HG02885 (cell line): ENCODE measurements around the gene MSH3.
"Not testable (repeated sequence)": the region's sequence is repeated elsewhere in the genome, so short reads cannot be mapped to it uniquely, and the experiment has no call there.

ENCODE experiments used
- ATAC-seq: cut with Tn5 transposase; IDR thresholded peaks from one replicate; pipeline ENCODE4 v1.9.1; 2021; ENCODE audit warnings: mild to moderate bottlenecking; ENCODE audit not compliant: unreplicated experiment, poor library complexity

MSH3 gene

DNA sequence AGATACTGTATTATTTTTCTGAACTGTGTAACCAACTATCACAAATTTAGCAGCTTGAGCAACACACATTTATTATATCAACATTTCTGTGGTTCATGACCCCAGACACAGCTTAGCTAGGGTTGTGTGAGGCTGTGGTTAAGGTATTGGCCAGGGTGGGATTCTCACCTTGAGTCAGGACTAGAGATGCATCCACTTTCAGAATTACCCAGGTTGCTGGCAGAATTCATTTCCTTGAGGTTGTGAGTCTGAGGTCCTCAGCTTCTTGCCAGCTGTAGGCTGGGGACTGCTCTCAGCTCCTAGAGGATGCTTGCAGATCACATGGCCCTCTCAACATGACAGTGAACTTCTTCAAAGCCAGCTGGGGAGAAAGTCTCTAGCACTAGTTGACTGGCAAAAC, 183.2 kb downstream of the MSH3 start:
- peak; percentile 82 for ATAC-seq

- not testable (repeated sequence) for ATAC-seq
Measured at GRCh38 chr5:80841026-80841797, 186.8 kb downstream of the MSH3 start.

- not testable (repeated sequence) for ATAC-seq
Measured at GRCh38 chr5:80846422-80846821, 192.0 kb downstream of the MSH3 start.

- not testable (repeated sequence) for ATAC-seq
Measured at GRCh38 chr5:80850168-80850567, 195.7 kb downstream of the MSH3 start.

- no peak for ATAC-seq
Measured at GRCh38 chr5:80852331-80853245, 198.1 kb downstream of the MSH3 start.

- ATAC-seq = no peak
Measured at GRCh38 chr5:80853413-80853812, 199.0 kb downstream of the MSH3 start.

DNA sequence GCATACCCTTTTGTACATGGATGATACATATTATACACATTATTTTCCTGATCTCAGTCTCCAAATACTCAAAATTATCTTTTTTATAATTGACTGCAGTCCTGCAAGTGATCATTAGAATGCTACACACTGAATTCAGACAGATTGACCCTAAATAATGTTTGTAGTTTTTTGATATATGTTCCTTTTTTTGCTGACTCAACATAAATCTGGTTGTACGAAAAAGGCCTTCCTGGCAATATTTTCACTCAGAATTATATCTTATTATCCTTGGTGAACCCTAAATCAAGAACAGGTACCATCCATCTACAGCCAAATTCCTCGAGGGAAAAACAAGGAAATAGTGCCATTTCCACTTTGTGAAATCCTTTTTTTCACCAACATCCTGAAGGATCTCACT, 200.1 kb downstream of the MSH3 start:
- no peak for ATAC-seq

DNA sequence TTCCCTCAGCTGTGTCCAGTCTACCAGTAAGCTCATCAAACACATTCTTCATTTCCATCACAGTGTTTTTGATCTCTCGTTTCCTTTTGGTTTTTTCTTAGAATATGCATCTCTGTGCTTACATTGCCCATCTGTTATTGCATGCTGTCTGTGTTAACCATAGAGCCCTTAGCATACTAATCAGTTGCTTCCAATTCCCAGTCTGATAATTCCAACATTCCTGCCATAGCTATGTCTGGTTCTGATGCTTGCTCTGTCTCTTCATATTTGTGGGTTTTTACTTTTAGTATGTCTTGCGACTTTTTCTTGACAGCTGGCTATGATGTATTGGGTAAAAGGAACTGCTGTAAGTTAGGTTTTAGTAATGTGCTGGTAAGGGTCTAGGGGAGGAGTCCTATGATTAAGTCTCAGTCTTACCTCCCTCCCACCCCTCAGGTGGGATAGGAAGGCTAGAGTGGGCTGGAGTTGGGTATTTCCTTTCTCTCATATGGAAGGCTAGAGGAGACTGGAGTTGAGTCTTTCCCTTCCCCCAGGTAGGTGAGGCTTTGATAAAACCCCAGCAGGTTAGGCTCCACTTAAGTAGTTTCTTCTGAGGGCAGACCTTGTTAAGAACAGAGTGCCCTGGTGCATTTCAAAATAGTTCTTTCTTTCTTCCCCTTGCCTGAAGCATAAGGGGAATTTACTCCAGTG, 206.6 kb downstream of the MSH3 start:
- no peak for ATAC-seq

DNA sequence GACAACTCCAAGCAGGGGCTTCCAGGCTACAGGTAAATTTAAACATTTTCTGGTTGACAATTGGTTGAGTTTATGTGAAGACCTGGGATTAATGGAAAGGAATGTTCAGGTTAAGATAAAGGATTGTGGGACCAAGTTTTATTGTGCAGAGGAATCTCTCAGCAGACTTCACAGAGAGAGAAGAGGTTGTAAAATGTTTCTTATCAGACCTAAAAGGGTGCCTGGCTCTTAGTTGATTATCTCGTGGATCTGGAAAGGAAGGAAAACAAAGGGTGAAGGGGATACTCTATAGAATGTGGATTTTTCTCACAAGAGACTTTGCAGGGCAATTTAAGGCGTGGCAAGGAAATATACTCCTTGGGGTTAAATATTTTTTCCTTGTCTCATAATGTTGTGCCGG, 209.3 kb downstream of the MSH3 start:
- ATAC-seq = no peak

DNA sequence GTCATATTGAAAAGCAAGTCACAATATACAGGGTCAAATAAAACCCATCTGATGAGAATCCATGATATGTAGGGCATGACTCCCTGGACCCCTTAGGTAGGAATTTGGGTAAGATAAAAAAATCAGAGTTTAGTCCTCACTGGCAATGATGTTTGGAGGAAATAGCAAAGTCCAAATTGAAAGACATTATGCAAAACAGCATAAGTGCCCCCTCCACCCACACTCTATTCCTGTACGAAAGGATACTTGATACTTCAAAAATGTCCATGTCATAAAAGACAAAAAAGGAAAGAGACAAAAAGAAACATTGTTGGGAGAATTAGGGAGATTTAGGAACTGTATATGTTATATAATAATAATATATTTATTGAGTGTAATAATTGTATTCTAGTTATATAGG, 209.7 kb downstream of the MSH3 start:
- ATAC-seq = no peak

GRCh38 chr5:80864706-80865435, 210.4 kb downstream of the MSH3 start:
- ATAC-seq = peak; percentile 76

DNA sequence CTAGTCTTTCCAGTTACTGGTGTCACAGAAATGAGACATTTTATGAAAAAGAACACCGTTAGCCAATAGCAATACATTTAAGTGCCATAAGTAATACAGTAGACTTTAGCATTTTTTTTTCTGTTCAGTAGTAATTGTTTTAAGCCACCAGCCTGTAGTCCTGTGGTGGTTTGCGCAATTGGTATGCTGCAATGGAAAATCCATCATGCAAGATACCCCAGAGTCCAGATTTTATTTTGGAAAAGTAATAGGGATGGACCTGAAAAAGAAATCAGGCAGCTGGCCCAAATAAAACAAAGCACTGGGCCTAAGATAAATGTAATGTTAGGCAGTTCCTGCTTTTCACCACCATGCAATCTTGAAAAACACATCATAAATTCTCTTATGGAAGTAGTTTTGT, 211.1 kb downstream of the MSH3 start:
- ATAC-seq = no peak

DNA sequence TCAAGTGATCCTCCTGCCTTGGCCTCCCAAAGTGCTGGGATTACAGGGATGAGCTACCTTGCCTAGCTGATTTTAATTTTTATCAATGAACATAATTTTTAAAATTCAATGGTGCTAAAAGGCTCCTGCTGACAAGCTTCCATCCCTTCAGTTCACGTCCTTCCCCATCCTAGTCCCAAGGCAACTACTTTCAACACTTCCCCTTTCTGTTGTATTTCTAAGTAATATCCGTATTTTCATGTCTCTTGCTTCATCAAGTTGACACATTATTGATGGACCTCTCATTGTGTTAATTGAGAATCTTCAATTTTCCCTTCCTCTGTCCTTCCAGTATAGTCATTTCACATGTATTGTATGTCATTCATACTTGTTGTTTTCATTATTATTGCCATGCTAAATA, 211.9 kb downstream of the MSH3 start:
- ATAC-seq = no peak

DNA sequence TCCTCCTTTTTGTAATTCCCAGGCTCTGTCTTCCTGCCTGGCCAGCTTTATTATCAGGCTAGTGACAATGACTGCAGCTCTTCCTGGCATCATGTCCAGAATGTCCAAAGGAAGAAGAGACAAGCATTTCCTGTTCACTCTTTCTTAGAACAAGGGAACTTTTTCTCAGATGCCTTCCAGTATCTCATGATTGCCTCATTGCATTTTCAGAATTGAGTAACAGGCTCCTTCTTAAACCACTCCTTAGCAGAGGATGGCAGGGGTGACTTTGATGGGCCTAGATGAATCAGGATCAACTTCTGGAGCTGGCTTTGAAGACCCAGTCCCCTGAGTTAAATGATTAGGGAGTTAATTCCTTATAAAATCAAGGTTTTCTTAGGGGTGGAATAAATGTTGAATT, 212.8 kb downstream of the MSH3 start:
- no peak for ATAC-seq

GRCh38 chr5:80870442-80870841, 216.0 kb downstream of the MSH3 start:
- no peak for ATAC-seq

GRCh38 chr5:80871541-80871961, 217.1 kb downstream of the MSH3 start:
- ATAC-seq = no peak

- ATAC-seq = no peak
Measured at GRCh38 chr5:80874162-80874561, 219.7 kb downstream of the MSH3 start.

GRCh38 chr5:80877592-80877991, 223.1 kb downstream of the MSH3 start:
- no peak for ATAC-seq

- ATAC-seq = no peak
Measured at GRCh38 chr5:80881726-80882125, 227.3 kb downstream of the MSH3 start.

DNA sequence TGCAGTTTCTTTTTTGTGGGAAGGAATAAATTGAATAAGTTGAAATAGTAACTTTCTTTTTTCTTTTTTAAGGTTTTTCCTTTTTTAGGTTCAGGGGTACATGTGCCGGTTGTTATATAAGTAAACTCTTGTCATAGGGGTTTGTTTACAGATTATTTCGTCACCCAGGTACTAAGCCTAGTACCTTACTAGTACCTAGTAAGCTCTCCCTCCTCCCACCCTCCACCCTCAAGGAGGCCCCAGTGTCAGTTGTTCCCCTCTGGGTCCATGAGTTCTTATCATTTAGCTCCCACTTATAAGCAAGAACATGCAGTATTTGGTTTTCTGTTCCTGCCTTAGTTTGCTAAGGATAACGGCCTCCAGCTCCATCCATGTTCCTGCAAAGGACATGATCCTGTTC, 228.9 kb downstream of the MSH3 start:
- not testable (repeated sequence) for ATAC-seq
